Measurements from ENCODE around the gene SOX6. TPM values are rescaled to one million over a fixed set of nuclear protein-coding genes. Genes with fewer than 3 reads are reported as not detected.
A peak's percentile ranks its signal among the peaks of the same experiment; 100 is the strongest.

SOX6 gene
- polyA plus RNA-seq, 1 of the 3 experiments (the other 2 are of a cell fraction): 0.03 TPM

DNA sequence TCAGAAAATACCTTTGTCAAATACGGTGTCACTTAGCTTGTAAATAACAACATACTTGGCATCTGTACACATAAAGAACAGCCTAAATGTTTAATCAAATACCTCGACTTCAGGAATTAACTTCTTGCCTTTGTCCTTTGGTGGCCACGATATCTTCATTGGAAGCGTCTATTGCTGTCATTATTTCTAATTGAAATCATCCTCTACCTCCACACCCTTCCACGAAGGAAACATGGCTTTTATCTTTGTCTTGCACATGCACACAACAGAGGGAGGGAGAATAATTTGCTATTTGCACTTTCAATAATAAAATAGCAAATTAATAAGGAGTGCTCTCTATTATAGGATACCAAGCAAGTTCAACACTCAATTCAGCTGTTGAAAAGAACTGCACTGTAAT, 25.8 kb upstream of the SOX6 start:
- peak overlapping the region in 1 of 2 experiments; percentile 37; a peak in 1 of 4 replicates for H3K27ac ChIP-seq (ENCODE audit: low read depth in 2 of 2, low read length in 1 of 2)
- H3K4me3 ChIP-seq (ENCODE audit: low read depth in 2 of 2, low read length in 1 of 2): no peak overlapping the region
- ChIA-PET POLR2A (no interaction called here), CTCF (no interaction called here)
- no peak overlapping the region for H3K4me2 ChIP-seq
- no peaks in the 10 kb centered on the region for H4K20me1 ChIP-seq (ENCODE audit: insufficient read depth)
- no peaks in the 10 kb centered on the region for H3K79me2 ChIP-seq (ENCODE audit: insufficient read depth)
- H3K9me2 ChIP-seq: no peaks in the 10 kb centered on the region
- no peak overlapping the region for H2AFZ ChIP-seq (ENCODE audit: low read depth)
- H3K9me3 ChIP-seq: no peaks in the 10 kb centered on the region
- no peak overlapping the region for H3K9ac ChIP-seq
- TF ChIP-seq TAF1 (IDR thresholded peaks at IDR 0.05; ENCODE audit: borderline replicate concordance, low read depth, low read length) (no peak), RFX5 (IDR thresholded peaks at IDR 0.05; ENCODE audit: low read length) (no peak)
- no peaks in the 10 kb centered on the region for H3K27me3 ChIP-seq (ENCODE audit: insufficient read depth)
- no peak for DNase-seq
- 51% methylated on average over 5 of the region's 5 CpGs for WGBS (ENCODE audit: low lambda C conversion rate)
- no peaks in the 10 kb centered on the region for H3K36me3 ChIP-seq (replicated peaks in 1 of 2; ENCODE audit: control insufficient read depth in 1 of 2, insufficient read depth in 2 of 2, low read length in 1 of 2)
- H3F3A ChIP-seq (replicated peaks; ENCODE audit: insufficient read depth): peaks cover 8% of the 10 kb centered on the region
- peaks cover 0 to 5% of the 10 kb centered on the region in 2 experiments; a peak in 1 of 4 replicates for H3K4me1 ChIP-seq (ENCODE audit: control insufficient read depth in 1 of 2, insufficient read depth in 2 of 2, low read depth in 1 of 2, low read length in 1 of 2)

DNA sequence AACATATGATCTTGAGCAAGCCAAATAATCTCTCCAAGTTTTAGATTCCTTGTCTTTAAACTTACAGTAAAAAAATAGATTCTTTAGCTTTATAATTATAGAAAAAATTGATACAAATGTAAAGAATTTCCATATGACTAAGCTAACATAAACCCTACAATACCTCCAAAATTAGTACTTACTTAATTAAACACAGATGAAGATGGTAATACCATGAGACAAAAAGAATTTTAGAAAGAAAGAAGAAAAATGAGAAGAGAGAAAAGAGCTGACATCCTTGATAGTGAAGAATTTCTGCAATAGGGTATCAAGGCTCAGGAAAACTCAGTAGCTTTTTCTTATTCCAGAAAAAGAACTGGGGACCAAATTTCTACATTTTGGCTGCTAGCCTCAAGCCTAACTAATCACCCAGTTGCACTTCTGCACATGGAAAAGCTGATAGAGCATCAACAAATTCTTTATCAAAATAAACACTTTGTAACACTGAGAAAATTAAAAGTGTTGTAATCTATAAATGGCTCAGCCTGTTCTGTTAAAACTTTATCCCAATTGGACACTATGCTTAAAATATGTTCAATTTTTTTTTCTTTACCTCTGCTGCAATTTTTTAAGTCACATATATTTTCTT, 24.7 kb upstream of the SOX6 start:
- Histone ChIP-seq H3K9me3 (no peaks in the 10 kb centered on the region), H3K9ac (no peak overlapping the region), H4K20me1 (ENCODE audit: insufficient read depth) (no peaks in the 10 kb centered on the region), H3K79me2 (ENCODE audit: insufficient read depth) (no peaks in the 10 kb centered on the region), H3K36me3 (replicated peaks in 1 of 2; ENCODE audit: control insufficient read depth in 1 of 2, insufficient read depth in 2 of 2, low read length in 1 of 2) (no peaks in the 10 kb centered on the region), H3K4me3 (ENCODE audit: low read depth in 2 of 2, low read length in 1 of 2) (no peak overlapping the region), H3F3A (replicated peaks; ENCODE audit: insufficient read depth) (peaks cover 8% of the 10 kb centered on the region), H3K4me2 (no peak overlapping the region), H3K9me2 (no peaks in the 10 kb centered on the region), H3K4me1 (ENCODE audit: control insufficient read depth in 1 of 2, insufficient read depth in 2 of 2, low read depth in 1 of 2, low read length in 1 of 2) (peaks cover 0 to 5% of the 10 kb centered on the region in 2 experiments; a peak in 1 of 4 replicates), H3K27me3 (ENCODE audit: insufficient read depth) (no peaks in the 10 kb centered on the region), H3K27ac (ENCODE audit: low read depth in 2 of 2, low read length in 1 of 2) (no peak overlapping the region), H2AFZ (ENCODE audit: low read depth) (no peak overlapping the region; the same call in 1 of the 2 replicates)
- DNase-seq: no peak
- ChIA-PET CTCF (no interaction called here), POLR2A (no interaction called here)
- TF ChIP-seq CHD2 (IDR thresholded peaks at IDR 0.05; ENCODE audit: low read length, partially characterized antibody) (no peak), RFX5 (IDR thresholded peaks at IDR 0.05; ENCODE audit: low read length) (no peak)

DNA sequence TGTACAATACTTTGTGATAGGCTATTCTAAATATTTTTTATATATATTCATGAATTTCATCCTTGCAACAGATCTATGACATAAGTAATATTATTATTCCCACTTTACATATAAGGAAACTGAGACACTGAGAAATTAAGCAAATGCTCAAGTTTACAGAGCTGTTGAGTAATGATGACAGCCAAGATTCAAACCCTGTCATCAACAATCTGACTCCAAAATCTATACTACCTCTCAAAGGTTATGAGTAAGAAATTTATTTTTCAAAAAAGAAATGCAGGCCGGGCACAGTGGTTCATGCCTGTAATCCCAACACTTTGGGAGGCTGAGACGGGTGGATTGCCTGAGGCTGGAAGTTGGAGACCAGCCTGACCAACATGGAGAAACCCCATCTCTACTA, 22.6 kb upstream of the SOX6 start:
- CTCF ChIA-PET: interaction anchor here (0.6 kb wide), 1 partner anchor 11 kb away, joined by 3 read pairs; no protein-coding TSS in a partner anchor
- Histone ChIP-seq H2AFZ (ENCODE audit: low read depth) (no peak overlapping the region), H3K27ac (ENCODE audit: low read depth in 2 of 2, low read length in 1 of 2) (no peak overlapping the region), H3K4me2 (no peak overlapping the region), H3K79me2 (ENCODE audit: insufficient read depth) (no peaks in the 10 kb centered on the region), H3K4me3 (ENCODE audit: low read depth in 2 of 2, low read length in 1 of 2) (no peak overlapping the region), H3K9ac (no peak overlapping the region), H3K4me1 (ENCODE audit: control insufficient read depth in 1 of 2, insufficient read depth in 2 of 2, low read depth in 1 of 2, low read length in 1 of 2) (peaks cover 0 to 5% of the 10 kb centered on the region in 2 experiments; a peak in 1 of 4 replicates), H3K9me3 (no peaks in the 10 kb centered on the region), H3K27me3 (ENCODE audit: insufficient read depth) (no peaks in the 10 kb centered on the region), H4K20me1 (ENCODE audit: insufficient read depth) (no peaks in the 10 kb centered on the region), H3K36me3 (replicated peaks in 1 of 2; ENCODE audit: control insufficient read depth in 1 of 2, insufficient read depth in 2 of 2, low read length in 1 of 2) (no peaks in the 10 kb centered on the region), H3F3A (replicated peaks; ENCODE audit: insufficient read depth) (peaks cover 8% of the 10 kb centered on the region), H3K9me2 (no peaks in the 10 kb centered on the region)
- no peak for DNase-seq
- WGBS (ENCODE audit: low lambda C conversion rate): 60% methylated on average over 2 of the region's 2 CpGs
- POLR2A ChIA-PET: no interaction called here
- TF ChIP-seq, protein P1, sequence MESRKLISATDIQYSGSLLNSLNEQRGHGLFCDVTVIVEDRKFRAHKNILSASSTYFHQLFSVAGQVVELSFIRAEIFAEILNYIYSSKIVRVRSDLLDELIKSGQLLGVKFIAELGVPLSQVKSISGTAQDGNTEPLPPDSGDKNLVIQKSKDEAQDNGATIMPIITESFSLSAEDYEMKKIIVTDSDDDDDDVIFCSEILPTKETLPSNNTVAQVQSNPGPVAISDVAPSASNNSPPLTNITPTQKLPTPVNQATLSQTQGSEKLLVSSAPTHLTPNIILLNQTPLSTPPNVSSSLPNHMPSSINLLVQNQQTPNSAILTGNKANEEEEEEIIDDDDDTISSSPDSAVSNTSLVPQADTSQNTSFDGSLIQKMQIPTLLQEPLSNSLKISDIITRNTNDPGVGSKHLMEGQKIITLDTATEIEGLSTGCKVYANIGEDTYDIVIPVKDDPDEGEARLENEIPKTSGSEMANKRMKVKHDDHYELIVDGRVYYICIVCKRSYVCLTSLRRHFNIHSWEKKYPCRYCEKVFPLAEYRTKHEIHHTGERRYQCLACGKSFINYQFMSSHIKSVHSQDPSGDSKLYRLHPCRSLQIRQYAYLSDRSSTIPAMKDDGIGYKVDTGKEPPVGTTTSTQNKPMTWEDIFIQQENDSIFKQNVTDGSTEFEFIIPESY (IDR thresholded peaks at IDR 0.05; ENCODE audit: borderline replicate concordance, low read depth): no peak
- TF ChIP-seq SIN3A (IDR thresholded peaks at IDR 0.05; ENCODE audit: borderline replicate concordance, low read depth, low read length) (no peak), RCOR1 (IDR thresholded peaks at IDR 0.05; ENCODE audit: low read length) (no peak), YY1 (IDR thresholded peaks at IDR 0.05; ENCODE audit: low read depth) (no peak), EP300 (IDR thresholded peaks at IDR 0.05; ENCODE audit: borderline replicate concordance in 1 of 2, low read depth in 1 of 2, low read length in 1 of 2) (no peak), CHD2 (IDR thresholded peaks at IDR 0.05; ENCODE audit: low read length, partially characterized antibody) (no peak), MXI1 (IDR thresholded peaks at IDR 0.05; ENCODE audit: low read depth, low read length) (no peak), JUND (IDR thresholded peaks at IDR 0.05) (no peak), RXRA (IDR thresholded peaks at IDR 0.05; ENCODE audit: borderline replicate concordance, low read depth) (no peak), TEAD4 (IDR thresholded peaks at IDR 0.05; ENCODE audit: borderline replicate concordance, insufficient read depth) (no peak)
- TF ChIP-seq, protein P2, sequence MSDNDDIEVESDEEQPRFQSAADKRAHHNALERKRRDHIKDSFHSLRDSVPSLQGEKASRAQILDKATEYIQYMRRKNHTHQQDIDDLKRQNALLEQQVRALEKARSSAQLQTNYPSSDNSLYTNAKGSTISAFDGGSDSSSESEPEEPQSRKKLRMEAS (IDR thresholded peaks at IDR 0.05; ENCODE audit: low read depth): no peak
- TF ChIP-seq, protein P3, sequence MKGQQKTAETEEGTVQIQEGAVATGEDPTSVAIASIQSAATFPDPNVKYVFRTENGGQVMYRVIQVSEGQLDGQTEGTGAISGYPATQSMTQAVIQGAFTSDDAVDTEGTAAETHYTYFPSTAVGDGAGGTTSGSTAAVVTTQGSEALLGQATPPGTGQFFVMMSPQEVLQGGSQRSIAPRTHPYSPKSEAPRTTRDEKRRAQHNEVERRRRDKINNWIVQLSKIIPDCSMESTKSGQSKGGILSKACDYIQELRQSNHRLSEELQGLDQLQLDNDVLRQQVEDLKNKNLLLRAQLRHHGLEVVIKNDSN (IDR thresholded peaks at IDR 0.05; ENCODE audit: borderline replicate concordance, low read depth): no peak
- TF ChIP-seq, protein P4, sequence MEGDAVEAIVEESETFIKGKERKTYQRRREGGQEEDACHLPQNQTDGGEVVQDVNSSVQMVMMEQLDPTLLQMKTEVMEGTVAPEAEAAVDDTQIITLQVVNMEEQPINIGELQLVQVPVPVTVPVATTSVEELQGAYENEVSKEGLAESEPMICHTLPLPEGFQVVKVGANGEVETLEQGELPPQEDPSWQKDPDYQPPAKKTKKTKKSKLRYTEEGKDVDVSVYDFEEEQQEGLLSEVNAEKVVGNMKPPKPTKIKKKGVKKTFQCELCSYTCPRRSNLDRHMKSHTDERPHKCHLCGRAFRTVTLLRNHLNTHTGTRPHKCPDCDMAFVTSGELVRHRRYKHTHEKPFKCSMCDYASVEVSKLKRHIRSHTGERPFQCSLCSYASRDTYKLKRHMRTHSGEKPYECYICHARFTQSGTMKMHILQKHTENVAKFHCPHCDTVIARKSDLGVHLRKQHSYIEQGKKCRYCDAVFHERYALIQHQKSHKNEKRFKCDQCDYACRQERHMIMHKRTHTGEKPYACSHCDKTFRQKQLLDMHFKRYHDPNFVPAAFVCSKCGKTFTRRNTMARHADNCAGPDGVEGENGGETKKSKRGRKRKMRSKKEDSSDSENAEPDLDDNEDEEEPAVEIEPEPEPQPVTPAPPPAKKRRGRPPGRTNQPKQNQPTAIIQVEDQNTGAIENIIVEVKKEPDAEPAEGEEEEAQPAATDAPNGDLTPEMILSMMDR (IDR thresholded peaks at IDR 0.05): no peak

Data from SK-N-SH (cell line).